ENCODE data around the gene COL27A1. TPM values are rescaled to one million over a fixed set of nuclear protein-coding genes. Genes with fewer than 3 reads are reported as not detected.
"Not testable (repeated sequence)": the region's sequence is repeated elsewhere in the genome, so short reads cannot be mapped to it uniquely, and the experiment has no call there.

The COL27A1 gene
- total RNA-seq, 1 donor from 2014 or later: 13.6 TPM

DNA sequence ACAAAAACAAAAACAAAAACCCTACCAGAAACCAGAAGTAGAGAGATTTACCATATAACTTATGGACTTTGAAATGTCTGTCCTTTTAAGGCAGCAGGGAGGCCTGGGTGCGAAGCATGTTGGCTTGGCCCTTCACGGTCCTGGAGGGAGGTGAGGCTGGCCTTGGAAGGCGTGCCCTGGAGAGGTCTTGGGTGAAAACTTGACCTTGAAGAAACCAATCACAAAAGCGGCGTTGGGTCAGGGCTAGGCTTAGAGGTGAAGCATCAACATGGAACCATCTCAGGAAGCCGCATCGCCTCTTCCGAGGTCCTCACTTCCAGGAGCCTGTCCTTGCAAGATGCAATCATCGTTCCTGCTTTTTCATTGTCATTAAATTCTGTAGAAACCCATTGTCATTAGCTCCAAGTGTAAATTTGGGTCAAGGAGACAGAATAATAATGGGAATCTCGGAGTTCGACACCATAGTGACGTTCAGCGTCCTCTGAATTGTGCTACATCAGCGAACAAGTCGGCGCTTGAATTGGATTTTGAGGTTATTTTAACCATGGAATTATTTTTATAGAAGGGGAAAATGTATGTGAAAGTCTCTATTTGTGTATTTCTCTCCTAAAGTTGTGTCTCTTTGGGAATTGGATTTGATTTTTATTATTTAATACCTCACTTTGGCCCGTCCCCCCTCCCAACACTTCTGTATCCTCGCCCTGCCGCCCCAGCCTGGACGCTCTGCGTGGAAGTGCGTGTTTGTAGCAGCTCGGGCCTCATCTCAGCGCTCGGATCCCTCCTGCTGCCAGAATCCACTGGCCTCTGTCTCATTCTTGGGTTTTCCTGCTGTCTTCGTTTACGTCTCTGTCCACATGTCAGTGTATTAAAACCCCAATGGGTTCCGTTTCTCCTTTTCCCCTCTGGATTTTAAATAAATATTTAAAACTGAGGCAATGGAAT is 156.5 kb downstream of the COL27A1 start:
- ATAC-seq: no peak

DNA sequence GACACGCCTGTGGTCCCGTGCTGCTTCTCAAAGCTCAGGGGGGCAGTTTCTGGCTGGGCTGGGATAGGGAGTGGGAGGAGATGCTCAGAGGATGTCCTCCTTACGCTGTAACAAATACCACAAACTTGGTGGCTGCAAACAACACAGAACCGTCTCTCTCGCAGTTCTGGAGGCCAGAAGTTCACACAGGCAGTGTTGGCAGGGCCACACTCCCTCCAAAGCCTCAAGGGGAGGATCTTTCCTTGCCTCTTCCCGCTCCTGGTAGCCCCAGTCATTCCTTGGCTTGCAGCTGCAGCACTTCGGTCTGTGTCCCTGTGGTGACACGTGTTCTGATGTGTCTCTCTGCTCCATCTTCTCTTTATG is 157.2 kb downstream of the COL27A1 start:
- no peak for ATAC-seq

DNA sequence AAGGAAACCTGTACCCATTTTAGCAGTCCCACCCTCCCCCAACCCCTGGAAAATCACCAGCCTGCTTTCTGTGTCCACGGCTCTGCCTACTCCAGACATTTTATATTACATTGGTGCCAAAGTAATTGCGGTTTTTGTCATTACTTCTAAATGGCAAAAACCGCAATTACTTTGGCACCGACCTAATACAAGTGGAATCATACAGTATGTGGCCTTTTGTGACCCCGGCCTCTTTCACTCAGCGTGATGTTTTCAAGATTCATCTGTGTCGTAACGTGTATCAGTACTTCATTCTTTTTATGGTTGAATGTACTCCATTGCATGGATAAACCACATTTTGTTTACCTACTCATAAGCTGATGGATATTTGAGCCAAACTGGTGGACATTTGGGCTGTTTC is 157.8 kb downstream of the COL27A1 start:
- no peak for ATAC-seq

DNA sequence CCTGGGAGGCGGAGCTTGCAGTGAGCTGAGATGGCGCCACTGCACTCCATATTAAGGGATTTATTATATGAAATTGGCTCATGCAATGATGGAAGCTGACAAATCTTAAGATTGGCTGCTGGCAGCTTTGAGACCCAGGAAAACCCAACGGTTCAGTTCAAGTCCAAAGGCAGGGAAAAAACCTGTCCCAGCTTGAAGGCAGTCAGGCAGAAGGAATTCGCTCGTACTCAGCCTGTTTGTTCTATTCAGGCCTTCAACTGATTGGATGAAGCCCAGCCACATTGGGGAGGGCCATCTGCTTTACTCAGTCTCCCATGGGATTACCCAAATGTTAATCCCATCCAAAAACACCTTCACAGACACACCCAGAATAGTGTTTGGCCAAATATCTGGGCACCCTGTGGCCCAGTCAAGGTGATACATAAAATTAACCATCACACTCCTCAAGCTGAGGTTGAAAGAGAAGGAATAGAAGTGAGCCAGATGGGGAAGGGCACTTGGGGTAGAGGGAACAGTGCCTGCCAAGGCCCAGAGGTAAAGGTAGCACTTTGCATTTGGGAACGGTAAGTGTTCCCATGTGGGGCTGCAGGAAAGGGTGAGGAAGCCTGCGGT is 159.0 kb downstream of the COL27A1 start:
- no peak for ATAC-seq

DNA sequence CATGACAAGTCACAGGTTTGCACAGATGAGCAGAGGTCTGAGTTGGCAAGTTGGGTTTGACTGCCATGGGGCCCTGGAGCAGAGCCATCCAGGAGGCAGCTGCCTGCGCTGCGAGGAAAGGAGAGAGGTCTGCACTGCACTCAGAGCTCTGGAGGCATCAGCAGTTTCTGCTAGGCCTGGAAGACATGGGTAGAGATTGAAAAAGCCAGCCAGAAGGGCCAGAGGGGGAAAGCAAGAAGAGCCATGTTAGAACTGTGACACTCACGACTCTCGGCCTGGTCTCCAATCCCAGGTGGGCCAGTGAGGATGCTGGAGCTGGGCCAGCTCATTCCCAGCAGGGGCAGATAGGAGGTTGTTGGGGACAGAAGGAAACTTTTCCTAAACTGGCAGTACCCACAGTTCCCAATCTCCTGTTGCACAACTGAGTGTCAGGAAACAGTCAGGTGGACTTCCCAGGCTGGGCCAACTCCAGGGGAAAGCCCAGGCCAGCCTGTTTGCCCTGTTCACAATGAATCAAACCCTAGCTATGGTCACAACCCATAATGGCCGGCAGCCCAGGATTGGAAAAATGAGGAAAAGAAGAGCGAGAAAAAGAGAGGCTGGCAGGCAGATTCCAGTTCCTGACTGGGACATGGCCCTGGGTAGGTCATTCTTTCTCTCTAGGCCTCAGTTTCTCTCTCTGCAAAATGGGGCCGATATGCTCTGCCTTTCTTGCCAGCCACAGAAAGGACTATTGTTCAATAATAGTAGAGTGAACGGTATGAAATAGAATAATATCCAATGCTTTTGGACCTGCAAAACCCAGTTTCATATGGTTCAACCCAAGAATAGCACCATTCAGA is 159.8 kb downstream of the COL27A1 start:
- ATAC-seq: peak; percentile 69

DNA sequence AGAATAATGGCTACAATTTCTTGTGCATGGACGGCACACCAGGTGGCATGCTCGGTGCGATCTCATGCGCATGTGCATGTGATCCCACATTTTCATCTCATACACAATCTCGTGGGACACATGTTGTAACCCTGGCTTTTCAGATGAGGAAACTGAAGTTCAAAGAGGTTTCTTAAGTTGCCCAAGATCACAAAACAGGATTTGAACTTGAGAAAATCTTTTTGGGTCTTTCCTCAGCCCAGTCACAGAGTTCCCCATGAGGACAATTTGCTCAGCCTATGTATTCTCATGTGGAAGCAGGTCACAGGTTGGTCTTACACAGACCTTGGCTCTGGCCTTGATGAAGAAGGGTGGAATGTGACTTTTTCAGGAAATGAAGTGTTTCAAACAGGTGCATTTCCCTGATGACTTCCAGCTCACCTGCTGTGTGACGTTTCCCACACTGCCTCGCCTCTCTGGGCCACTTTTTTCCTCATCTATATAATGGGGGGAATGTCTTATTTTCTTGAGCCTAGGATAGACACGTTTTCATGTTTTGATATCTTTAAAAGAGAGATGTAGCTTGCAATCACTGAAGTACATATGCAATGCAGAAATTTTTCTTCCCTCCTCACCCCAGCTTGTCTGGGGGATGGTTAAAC is 160.5 kb downstream of the COL27A1 start:
- ATAC-seq: peak; percentile 44

DNA sequence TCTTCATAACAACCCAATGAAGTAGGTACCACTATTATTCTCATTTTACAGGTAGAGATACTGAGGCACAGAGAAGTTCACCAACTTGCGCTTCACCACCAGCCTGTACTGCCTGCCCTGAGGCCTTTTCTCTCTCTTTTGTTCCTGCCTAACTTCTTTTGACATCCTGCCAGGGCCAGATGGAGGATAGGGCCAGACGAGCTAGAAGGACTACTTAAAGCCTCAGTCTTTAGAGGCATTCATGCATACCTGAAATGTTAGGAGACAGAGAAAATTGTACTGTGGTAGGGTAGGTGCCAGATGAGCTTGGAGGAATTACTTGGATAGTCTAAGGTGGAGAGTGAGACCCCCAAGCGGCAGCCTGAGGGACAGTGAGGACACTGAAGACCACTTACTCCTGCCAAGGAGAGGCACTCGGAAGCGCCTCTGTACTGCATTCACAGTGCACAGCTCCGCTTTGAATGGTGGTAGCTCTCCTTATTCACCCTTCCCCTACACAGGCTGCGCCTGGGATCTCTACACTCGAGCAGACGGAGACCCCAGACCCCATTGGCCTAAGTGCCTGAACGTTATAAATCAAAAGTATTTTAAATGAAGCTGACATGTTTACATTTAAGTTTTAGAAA is 161.4 kb downstream of the COL27A1 start:
- ATAC-seq: peak; percentile 48

DNA sequence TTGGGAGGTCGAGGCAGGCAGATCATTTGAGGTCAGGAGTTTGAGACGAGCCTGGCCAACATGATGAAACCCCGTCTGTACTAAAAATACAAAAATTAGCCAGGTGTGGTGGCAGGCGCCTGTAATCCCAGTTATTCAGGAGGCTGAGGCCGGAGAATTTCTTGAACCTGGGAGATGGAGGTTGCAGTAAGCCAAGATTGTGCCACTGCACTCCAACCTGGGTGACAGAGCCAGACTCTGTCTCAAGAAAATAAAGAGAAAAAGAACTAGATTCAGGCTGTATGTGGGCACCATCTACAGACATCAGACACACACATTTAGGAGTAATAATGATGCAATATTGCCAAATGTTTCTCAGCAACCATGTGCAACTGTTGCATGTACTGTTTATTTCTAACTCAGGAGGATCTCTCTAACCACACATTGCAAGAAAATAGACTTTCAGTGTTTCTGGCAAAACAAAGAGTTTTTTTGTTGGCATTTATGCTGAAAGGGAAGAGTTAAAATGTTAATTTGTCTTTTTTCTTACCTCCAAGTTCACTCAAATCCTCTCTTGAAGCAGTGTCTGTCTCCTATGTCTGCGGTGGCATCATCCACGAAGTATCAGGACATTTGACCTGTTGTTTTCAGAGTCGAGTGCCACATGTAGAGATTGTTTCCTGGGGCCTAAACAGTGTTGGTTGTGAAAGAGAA is 162.5 kb downstream of the COL27A1 start:
- ATAC-seq: no peak

DNA sequence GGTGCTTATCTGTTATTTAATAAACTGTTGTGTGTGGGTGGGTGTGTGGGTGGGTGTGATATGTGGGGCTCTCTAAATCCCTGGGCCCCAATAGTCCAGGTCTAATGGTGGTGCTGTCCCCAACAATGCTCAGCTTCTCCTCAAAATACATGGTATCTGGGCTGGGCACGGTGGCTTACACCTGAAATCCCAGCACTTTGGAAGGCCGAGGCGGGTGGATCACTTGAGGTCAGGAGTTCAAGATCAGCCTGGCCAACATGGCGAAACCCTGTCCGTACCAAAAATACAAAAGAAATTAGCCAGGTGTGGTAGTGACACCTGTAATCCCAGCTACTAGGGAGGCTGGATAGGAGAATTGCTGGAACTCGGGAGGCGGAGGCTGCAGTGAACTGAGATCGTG is 163.1 kb downstream of the COL27A1 start:
- no peak for ATAC-seq

DNA sequence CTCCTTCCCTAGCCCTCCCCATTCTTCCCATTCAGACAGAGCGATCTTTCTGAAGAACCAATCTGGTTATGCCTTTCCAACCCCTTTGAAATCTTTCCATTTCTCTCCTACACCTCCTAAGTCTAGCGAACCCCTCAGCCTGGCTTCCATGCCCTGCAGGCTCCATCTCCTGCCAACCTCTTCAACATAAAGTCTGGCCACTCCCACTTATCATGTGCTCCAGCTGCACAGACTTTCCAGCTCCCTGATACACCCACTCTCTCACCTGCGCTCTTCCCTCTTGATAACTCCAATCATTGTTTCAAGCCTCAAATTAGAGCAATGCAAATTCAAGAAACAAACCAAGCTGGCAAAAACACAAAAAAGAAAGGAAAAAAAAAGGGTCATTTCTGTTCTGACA is 163.8 kb downstream of the COL27A1 start:
- no peak for ATAC-seq

DNA sequence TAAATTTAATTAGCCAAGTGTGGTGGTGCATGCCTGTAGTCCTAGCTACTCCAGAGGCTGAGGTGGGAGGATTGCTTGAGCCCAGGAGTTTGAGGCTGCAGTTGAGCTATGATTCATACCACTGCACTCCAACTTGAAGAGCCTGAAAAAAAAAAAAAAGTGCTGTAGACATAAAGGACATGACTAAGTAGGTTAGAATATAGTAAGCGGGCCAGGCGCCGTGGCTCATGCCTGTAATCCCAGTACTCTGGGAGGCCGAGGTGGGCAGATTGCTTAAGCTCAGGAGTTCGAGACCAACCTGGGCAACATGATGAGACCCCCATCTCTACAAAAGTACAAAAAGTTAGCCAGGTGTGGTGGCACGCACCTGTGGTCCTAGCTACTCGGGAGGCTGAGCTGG is 165.4 kb downstream of the COL27A1 start:
- peak; percentile 38 for ATAC-seq

DNA sequence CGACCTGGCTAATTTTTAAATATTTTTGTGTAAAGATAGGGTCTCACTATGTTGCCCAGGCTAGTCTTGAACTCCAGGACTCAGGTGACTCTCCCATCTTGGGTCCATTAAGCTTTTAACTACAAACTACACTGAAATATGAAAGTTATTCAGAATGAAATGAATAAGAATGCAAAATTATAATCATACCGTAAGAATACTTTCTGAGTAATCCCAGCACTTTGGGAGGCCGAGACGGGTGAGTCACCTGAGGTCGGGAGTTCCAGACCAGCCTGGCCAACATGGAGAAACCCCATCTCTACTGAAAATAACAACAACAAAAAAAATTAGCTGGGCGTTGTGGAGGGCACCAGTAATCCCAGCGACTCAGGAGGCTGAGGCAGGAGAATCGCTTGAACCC is 166.4 kb downstream of the COL27A1 start:
- no peak for ATAC-seq

DNA sequence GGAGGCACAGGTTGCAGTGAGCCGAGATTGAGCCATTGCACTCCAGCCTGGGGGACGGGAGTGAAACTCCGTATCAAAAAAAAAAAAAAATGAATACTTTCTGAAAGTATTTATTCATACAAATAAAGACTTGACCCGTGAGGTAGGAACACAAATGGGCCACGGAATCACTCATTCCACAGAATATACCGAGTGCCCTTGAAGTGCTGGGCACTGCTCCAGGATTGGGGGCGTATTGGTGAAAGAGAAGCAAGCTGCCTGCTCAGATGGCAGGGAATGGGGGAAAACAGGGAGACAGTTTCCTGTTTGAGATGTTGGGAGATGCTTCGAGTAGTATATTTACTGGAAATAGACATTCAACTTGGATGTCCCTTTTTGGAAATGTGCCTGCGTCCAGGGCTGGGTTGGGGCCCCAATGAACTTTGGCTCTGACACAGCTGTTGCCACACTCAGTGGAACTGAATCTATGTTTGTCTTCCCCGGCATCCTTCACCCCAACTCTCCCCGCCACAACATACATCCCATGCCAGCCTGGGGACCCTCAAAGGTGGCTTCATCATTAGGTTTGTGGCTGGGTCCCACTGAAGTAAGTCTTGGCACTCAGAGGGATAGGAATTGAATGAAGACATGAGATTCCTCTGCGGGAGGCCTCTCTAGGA is 167.0 kb downstream of the COL27A1 start:
- ATAC-seq: not testable (repeated sequence)

DNA sequence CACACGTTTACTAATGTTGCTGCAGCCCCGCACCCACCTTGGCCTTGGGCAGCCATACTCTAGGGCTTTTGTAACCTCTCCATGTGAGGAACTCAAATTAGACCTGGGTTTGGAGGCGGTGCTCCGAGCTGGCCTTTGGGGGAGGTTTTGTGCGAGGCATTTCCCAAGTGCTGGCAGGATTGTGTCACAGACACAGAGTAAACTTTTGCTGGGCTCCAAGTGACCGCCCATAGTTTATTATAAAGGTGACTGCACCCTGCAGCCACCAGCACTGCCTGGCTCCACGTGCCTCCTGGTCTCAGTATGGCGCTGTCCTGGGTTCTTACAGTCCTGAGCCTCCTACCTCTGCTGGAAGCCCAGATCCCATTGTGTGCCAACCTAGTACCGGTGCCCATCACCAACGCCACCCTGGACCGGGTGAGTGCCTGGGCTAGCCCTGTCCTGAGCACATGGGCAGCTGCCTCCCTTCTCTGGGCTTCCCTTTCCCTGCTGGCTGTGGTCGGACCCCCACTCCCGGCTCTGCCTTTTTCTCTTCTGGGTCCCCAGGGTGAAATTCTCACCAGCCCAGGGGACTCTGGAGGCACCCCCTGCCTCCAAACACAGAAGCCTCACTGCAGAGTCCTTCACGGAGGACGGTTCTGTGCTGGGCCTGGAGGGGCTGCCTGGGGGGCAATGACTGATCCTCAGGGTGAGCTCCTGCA is 167.6 kb downstream of the COL27A1 start, which contains the start of gene ORM1:
ORM1 (plus strand) TSS at position 268 of the 701 bp plus-strand sequence; CDS start at position 304, 36 bp downstream.
- peak; percentile 8 for ATAC-seq

DNA sequence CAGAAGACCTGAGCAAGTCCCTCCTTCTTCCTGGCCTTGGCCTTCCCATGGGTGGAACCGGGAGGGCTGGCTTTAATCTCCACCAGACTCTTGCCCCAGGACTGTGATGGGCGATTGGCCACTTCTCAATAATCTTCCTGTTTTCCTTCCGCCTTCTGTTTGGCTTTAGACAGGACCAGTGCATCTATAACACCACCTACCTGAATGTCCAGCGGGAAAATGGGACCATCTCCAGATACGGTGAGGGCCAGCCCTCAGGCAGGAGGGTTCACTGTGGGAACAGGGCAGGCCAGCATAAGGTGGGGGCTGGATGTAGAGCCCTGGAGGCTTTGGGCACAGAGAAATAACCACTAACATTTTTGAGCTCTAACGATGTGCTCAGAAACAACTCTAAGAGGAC is 168.5 kb downstream of the COL27A1 start:
- ATAC-seq: not testable (repeated sequence)

DNA sequence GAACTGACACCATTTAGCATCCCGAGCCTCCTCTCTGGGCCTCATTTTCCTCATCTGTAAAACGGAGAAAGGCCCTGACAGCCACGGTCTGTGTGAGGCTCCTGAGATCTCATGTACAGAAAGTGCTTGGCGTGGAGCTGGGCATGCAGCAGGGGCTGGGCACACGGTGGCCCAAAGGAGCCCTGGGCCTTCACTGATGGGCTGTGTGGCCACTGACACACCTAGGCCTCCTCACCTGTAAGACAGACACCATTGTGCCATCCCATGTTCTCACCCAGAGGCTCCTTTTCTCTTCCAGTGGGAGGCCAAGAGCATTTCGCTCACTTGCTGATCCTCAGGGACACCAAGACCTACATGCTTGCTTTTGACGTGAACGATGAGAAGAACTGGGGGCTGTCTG is 169.2 kb downstream of the COL27A1 start:
- no peak for ATAC-seq

DNA sequence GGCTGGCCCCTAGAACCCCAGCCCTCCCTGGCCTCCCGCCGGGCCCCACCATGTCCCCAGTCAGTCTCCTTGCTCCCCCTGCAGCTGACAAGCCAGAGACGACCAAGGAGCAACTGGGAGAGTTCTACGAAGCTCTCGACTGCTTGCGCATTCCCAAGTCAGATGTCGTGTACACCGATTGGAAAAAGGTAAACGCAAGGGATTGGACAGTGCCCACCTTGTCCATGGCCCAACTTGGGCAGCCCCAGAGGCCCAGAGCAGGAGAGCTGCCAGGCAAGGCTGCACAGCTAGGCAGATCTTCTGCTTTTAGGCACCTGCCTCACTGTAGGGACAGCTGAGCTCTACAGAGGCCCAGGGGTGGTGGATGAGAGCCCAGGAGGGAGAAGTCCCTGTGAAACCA is 169.6 kb downstream of the COL27A1 start:
- not testable (repeated sequence) for ATAC-seq

DNA sequence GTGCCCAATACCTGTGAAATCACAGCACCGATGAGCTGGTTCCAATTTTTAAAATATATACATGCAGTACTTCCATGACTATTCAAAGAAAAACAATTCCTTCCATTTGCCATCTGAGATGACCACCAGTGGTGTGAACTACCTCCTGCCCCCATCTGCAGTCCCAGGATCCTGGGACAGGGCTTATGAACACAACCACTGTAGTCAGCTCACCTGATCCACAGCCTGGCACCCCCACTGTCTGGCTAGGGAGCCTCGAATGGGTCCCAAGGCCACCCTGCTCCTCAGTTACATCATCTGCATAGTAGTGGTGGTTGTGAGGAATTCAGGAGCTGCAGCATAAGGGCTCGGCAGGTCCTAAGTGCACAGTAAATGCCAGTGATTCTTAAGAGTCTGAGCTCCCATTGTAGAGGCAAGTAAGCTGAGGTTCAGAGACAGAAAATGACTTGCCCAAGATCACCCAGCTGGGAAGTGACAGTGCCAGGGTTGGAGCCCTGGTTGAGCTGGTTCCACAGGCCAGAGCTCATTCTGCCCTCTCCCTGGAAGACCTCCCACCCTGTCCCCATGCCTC is 170.4 kb downstream of the COL27A1 start:
- ATAC-seq: not testable (repeated sequence)

DNA sequence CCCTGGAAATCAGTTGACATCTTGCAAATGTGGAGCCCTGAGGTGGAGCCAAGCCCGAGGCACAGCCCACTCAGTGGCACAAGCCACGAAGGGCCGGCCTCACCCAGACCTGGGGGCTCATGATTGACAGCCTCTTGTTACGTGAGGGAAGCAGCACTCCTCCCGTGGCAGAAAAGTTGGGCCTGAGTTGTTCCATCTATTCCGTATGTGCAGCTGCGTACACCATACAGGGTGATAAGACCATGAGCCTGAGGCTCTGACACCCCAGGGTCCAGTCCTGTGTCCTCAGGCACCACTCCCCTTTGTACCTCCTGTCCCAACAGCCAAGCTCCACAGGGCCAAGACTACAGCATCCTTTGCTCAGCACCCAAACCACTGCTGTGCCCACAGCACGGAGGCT is 172.4 kb downstream of the COL27A1 start:
- no peak for ATAC-seq

DNA sequence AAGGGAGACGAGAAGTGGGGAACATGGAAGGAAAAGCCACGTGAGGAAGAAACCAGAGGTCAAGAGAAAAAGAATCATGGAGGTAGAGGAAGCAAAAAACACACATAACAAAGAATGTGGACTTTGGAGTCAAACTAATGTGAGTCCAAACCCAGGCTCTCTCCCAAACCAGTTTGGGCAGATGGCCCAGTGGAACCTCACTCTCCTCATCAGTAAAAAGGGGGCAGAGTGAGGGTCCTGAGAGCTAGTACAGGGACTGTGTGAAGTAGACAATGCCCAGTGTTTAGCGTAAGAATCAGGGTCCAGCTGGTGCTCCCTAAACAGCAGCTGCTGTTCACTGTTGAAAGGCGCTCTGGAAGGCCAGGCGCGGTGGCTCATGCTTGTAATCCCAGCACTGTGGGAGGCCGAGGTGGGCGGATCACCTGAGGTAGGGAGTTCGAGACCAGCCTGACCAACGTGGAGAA is 173.1 kb downstream of the COL27A1 start:
- ATAC-seq: not testable (repeated sequence)

Measured in esophagus mucosa (tissue), 1 donor.